ENCODE measurements around the gene OPCML. TPM values are rescaled to one million over a fixed set of nuclear protein-coding genes. Genes with fewer than 3 reads are reported as not detected.

OPCML gene
- total RNA-seq, 1 donor = not detected

DNA sequence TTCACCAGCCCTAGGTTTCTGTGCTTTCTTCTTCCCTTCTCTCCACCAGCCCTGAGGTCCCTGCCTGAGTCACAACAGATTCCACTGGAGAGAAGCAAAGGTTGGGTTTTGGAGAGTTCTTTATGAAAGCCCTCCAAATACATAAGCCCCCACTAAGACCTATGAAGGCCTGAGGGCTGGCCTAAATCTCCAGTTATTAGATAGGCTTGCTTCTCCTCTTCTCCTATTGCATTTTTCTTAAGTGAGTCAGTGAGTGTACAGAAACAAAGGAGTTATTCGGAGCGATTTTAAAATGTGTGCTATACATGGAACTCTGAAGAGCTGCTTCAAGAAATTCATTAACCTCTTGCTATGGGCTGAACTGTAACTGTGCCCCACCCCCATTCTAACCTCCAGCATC lies 1057.3 kb downstream of the OPCML start:
- DNase-seq (ENCODE audit: low read depth in 2 of 3, low spot score in 2 of 3) = no peak

DNA sequence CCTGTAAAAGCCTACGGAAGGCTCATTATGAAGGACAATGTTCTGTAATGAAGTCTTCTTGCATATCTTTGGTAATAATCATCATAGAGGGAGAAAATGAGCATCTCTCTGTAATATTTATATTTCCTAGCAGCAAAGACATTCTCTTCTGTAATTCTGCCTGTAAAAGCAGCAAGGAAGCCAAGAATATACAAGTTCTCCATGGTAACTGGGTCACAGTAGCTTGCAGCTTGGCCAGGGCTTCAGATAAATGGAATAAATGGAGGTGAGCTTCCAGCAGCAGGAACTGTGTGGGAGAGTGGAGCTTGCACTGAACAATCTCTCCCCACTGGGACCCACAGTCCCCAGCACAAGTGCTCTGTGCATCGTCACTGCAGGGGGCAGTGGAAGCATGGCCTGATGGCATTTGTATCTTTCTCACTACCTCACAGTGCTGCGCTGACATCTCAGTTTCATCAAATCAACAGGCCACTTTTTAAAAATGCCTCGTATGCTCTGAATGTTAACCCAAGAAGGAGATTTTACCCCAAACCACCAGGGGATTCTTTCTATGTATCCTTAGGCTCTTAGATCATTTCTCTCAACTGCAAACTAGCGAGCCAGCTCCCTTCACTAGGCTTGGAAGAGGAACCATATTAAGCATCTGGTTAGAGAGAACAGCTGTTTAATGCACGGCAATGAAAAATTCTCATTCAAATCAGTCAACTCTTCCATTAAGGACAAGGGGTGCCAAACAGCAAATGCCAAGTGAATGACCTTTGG lies 1059.7 kb downstream of the OPCML start:
- DNase-seq (ENCODE audit: low read depth in 2 of 3, low spot score in 2 of 3) = no peak

DNA sequence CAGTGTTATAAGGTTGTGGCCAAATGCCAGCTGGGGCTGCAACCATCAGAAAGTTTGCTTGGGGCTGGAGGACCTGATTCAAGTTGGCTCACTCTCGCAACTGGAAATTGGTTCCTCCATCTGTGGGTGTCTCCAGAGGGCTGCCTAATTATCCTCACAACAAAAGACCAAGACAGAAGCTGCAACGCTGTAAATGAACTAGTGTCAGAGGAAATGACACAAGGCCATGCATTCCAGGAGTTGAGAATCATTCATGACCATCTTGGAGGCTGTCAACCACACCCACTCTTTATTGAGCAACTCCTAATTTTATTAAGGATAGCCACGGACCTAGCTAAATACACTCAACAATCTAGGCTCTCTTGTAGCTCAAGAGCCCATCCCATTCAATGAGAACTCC lies 1060.8 kb downstream of the OPCML start:
- DNase-seq (ENCODE audit: low read depth in 2 of 3, low spot score in 2 of 3) = no peak

DNA sequence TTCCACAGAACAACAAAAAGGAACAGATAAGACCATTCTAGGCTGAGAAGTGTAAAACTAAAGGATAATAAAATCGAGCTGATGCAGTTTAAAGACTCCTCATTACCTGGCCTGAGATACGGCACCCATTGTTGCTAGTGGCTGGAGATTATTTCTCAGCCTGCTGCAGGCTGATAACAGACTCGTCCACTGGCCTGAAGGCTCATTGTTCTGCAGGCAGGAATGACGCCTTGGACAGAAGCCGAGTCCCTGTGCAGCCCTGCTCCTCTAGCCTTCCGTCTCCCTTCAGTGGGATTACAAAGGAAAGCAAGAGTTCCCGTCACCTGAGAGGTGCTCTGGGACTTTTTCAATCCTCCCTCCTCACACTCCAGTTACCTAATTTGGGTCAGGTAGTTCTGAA lies 1065.3 kb downstream of the OPCML start:
- no peak for DNase-seq (ENCODE audit: low read depth in 2 of 3, low spot score in 2 of 3)

DNA sequence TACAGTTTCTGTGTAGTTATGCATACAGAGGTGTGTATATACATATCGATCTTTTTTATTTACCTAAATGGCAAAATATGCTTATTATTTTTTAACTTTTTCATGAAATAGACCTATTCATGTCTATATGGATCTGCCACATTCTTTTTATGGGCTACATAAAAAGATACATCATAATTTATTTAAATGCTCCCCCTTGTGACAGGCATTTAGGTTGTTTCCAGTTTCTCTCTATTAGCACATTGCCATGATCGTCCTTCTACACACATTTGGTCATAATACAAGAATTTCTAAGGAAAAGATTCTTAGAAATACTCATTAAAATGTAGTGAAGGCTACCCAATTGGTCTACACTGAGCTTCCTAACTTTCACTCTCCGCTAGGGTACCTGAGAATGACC lies 1067.4 kb downstream of the OPCML start:
- DNase-seq (ENCODE audit: low read depth in 2 of 3, low spot score in 2 of 3) = no peak

DNA sequence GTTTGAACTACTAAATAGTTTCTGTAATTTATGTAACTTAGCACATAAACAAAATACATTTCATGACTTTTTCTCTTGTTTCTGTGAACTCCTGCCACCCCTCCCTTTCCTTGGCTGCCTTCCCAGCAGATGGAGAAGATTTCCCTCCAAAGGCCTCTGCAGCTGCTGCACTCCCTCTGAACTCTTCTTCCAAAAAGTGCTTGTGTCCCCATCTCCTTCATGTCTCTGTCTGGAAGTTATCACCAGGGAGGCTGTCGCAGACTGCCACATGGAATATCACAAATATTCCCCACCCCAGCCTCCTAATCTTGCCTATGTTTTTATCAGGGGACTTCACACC lies 1068.3 kb downstream of the OPCML start:
- DNase-seq (ENCODE audit: low read depth in 2 of 3, low spot score in 2 of 3) = no peak

DNA sequence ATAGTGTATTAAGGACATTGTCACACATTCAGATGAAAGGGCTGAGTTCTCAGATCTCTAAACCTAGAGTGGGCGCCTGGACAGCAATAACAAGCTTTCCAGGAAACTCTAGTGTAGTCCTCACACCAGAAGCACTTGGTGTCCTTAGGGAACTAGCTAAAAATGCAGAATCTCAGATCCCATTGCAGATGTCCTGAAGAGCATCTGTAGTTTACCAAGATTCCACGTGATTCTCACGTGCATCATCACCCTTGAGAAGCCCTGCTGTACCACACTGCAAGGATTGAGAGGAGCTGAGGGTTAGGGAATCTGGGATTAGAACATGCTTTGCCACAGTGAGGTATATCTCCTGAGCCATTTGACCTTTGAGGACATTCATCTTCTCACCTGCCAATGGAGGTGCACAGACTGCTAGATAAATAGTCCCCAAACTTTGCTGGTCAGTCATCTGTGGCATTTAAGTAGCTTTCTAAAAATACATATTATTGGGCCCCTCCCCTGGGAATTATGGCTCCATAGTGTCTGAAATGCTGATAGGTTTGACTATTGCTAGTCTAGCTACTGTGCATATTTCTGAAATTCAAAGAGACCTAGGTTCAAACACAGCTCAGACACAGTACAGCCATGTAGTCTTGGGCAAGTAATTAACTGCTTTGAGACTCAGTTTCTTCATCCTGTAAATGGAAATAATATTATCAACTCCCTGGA lies 1068.9 kb downstream of the OPCML start:
- no peak for DNase-seq (ENCODE audit: low read depth in 2 of 3, low spot score in 2 of 3)

DNA sequence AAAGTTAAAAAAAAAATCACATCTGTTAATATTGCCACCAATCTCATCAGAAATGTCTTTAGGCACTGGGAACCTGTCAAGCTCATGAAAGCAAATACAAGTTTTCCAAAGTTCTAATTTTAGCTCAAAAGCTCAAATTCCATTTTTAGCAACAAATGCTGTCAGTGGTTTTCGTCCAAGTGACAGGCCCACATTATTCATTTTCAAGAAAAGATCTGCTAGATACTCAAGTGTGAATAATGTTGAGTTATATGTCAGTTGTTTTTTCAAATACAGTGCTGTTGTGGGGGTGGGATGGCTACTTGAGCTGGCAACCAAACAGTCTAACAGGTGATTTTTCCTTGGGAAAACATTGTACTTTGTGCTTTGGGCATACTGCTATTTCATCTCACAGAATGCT lies 1072.6 kb downstream of the OPCML start:
- no peak for DNase-seq (ENCODE audit: low read depth in 2 of 3, low spot score in 2 of 3)

DNA sequence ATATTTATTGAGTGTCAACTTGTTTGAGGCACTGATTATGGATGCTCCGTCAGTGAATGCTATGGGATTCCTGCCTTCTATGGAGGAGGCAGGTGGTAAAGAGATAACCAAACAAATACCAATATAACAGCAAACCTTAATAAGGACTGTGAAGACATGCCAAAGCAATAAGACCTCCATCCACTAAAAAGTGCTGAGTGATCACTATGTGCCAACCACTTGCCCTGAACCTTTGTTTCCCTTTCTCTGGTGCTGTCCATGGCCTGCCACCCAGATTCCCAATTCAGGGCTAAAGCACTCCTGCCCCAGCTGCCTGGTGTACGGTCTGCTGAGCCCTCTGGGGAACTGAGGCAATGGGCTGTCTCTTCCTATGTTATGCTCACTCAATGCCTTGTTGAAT lies 1074.9 kb downstream of the OPCML start:
- no peak for DNase-seq (ENCODE audit: low read depth in 2 of 3, low spot score in 2 of 3)

DNA sequence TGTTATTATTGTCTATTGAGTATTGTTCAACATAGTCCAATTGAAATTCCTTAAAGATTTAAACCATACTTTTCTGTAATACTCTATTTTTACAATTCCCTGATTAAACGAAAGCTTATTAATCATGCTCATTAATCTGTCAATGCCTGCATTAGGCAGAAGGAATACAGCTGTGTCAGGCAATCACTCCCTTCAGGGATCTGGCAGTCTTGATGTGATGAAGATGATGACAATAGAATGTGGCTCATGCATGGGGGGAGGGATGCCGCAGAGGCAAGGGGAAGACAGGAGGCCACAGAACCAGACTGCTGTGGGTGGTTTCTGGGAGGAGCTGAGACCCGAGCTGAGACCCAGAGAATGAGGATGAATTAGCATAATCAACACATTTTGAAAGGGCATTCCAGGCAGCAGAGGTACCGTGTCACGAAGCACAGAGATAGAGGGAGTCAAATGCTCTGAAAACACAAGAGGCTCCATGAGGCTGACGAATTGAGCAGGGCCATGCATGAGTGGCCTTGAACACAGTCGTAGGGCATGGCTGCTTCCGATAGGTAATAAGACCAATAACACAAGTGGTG lies 1075.5 kb downstream of the OPCML start:
- DNase-seq (ENCODE audit: low read depth in 2 of 3, low spot score in 2 of 3) = no peak

DNA sequence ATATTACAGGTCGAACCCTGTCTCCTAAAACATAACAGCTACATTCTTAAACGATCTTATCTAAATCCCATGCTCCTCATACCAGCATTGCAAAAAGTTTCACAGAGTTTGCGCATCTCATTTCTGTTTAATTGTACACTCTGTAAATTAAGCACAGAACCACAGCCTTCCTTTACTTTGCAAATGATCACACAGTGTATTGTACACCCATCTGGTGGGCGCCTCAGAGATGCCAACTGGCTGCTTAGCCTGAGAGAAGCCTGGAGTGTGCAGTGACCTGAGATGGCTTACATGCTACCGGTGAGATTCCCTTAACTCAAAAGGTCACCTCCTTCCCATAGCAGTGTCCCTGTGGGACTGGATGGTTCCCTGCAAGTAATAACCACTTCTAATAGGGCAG lies 1077.3 kb downstream of the OPCML start:
- DNase-seq (ENCODE audit: low read depth in 2 of 3, low spot score in 2 of 3) = no peak

DNA sequence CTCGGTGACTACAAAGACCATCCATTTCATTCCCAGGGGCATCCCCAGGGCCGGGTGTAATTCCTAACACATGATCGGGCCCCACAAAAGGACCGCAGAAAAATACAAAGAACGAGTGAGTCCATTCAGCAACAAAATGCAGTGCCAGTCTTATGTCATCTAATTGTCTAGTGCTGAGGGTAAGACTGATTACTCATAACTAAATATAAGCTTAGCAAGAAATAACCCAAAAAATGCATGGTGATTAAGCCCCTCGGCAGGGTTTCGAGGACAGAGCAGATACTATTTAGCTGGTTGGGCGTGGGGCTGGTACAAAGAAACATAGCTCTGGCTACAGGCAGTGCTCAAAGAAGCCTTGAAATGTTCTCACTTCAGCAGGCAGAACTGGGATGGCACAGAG lies 1078.9 kb downstream of the OPCML start:
- DNase-seq (ENCODE audit: low read depth in 2 of 3, low spot score in 2 of 3) = no peak

DNA sequence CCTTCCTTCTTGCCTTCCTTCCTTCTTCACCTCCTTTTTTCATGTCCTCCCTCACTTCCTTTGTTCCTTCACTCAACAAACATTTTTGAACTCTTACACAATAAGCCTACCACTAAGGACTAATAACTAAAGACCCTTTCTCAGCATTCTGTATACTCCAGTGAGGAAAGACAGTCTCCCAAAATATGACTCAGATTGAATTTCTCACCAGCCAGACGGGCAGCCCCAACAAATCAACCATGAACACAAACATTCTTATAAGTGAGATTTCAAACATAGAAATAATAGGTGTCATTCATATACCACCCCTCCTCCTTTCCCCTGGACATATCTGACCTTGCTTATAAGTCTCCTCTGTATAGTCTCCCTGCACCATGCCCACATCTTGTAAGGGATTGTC lies 1079.7 kb downstream of the OPCML start:
- DNase-seq (ENCODE audit: low read depth in 2 of 3, low spot score in 2 of 3) = no peak

DNA sequence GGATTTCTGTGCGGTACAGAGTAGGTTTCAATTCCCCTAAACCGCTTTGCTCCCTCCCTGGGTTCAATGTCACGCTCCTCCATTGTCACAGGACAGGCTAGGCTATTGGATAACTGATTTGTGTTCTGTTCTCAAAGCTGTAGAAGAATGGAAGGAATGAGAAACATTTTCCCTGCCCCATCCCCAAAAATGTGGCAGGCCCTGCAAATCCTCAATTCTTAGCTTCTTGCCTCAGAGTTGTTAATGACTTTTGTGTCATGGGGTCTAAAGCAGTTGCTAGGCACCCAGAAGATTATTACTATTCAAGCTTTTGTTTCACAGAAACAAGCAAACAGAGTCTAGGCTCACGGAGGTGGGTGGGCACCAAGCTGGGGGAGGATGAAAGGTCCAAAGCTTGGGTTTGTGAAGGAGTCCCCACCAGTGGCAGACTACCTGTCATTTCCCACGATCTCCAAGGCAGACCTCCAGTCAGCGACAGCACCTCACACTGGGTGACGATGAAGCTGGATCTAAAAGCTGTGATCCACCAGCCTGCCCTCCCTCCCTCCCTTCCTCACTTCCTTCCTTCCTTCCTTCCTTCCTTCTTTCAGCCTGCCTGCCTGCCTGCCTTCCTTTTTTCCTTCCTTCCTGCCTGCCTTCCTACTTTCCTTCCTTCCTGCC lies 1080.2 kb downstream of the OPCML start:
- no peak for DNase-seq (ENCODE audit: low read depth in 2 of 3, low spot score in 2 of 3)

DNA sequence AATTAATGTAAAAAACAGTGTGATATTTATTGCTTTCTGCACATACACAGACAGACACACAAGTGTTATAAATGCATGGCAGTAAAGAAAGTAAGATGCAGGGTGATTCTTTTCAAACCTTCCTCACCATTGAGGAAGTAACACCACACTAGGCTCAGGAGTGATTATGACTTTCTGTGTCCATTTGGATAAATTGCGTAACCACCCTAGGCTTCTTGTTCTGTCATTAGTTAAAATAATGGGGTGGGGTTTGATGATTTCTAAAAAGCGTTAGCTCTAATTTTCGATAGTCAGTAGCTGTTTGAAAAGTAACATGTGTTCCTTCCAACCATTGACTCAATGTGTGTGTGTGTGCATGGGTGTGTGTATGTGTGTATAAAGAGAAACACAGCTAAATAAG lies 1081.7 kb downstream of the OPCML start:
- no peak for DNase-seq (ENCODE audit: low read depth in 2 of 3, low spot score in 2 of 3)

DNA sequence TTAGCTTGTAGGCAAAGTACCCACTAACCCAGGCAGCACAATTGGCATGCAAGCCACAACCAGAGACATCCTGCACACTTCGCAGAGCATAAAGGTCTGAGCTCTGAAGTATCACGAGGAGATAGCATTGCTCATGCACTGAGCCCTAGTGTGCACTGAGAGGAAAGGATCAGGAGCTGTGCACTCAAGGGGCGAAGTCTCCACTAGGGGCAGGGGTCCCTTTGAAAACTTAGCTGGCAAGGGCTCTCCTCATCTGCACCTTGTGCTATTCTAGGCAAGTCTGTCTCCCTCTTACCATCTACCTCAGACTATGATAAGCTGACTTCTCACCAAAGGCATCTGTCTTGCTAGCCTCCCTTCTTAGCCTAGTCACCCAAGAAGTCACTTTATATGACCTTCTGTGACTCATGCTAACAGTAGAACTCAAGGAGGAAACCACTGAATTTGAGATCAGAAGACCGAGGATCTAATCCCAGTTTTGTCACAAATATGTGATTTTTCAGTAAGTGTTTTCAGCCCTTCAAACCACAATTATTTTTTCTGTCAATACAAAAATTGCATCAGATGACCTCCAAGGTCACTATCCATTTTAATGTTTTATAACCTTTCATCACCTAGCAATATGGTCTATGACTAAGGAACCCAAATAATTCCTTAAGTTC lies 1083.8 kb downstream of the OPCML start:
- no peak for DNase-seq (ENCODE audit: low read depth in 2 of 3, low spot score in 2 of 3)

DNA sequence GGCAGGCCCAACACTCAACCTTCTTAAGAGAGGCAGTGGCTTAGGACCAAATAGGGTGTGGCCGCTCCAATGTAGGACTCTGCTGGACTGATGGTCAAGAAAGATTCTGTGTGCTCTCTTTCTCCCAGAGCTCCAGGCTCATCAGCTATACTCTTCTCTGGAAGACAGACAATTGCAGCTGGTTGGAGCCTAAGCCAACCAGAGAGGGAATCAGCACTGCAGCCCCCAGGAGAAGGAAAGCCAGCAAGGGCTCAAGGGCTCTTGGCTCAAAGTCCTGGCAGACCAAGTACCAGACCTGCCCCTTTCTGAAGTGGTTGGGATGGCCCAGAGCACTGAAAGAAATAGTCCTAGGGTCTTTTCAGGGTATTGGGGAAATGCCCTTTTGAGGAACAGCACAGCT lies 1084.5 kb downstream of the OPCML start:
- no peak for DNase-seq (ENCODE audit: low read depth in 2 of 3, low spot score in 2 of 3)

DNA sequence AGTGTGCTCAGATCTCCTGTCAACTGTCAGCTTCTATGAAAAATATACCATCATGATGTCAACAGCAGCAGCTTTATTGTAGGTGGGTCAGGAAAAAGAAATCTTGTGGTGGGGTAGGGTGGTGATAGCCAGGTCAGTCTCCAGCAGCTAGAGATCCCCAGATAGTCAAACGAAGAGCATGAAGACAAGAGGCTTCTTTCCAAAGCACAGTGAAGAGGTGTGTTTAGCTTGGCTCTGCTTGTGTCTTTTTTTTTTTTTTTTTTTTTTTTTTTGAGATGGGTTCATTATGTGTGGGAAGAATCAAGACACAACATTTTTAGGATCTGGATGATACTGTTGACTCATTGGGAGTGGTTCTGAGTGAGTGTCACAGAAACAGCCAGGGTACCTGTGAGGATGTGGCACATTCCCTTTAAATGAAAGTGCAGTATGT lies 1086.4 kb downstream of the OPCML start:
- DNase-seq (ENCODE audit: low read depth in 2 of 3, low spot score in 2 of 3) = no peak

DNA sequence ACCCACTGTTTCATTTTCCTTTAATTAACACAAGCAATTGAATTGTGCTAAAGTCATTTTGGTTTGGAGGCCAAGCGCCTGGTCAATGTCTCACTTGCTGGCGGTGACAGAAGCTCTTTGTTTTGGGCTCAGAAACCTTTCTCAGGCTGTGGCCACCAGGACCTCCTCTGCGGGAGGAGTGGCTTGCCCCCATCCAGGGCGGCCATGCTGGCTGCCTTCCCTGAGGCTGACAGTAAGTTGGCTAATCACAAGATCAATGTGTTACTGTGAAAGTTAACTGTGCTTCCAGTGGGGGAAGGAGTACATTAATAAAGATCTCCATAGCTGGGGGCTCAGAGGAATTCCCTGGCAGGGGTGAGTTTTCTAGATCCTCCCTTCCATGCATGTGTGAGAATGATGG lies 1087.4 kb downstream of the OPCML start:
- DNase-seq (ENCODE audit: low read depth in 2 of 3, low spot score in 2 of 3) = no peak

DNA sequence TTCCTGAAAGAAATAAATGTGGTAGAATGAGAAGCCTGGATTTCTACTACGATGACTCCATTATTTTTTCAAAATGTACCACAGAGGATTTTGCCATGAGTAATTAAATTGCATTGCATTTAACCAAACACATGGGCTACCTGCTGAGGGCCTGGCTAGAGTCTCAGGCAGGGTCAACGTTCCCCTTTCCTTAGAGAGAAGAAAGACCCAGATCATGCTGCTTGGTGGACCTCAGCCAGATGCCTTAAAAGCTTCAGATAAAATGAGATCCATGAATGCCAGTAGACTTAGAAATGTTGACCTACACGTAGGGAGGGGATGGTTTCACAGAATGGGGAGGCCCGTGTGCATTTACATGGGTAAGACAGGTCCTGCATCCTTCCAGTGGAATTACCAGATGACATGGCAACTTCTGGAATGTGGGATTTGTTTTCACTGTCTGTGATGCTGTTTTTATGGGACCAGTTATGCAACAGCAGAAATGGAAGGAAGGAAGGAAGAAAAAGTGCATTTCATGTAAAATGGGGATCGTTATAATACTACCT lies 1092.5 kb downstream of the OPCML start:
- DNase-seq (ENCODE audit: low read depth in 2 of 3, low spot score in 2 of 3) = no peak

DNA sequence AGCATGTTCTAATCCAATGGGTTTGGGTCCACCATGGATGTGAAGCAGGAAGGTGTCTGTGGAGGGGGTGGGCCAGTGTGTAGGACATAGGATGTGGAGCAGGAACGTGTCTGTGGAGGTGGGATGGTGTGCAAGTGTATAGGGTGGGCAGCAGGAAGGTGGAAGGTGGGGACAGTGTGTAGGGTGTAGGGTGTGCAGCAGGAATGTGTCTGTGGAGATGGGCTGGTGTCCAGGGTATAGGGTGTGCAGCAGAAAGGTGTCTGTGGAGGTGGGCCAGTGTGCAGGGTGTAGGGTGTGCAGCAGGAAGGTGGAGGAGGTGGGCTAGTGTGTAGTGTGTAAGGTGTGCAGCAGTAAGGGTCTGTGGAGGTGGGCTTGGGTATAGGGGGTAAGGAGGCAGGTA lies 1093.9 kb downstream of the OPCML start:
- DNase-seq (ENCODE audit: low read depth in 2 of 3, low spot score in 2 of 3) = no peak
